H9 (cell line): ENCODE results near the gene COIL. TPM values are rescaled to one million over a fixed set of nuclear protein-coding genes. Genes with fewer than 3 reads are reported as not detected.

Experiments
- DNase-seq: peaks from one replicate; pipeline ENCODE4 v3.0.0-alpha.2; 2017
- H2AFZ ChIP-seq: one replicate; pipeline ENCODE4 v1.6.1; 2013; ENCODE audit warnings: mild to moderate bottlenecking, low read length, control low read depth, moderate library complexity
- H2AK5ac ChIP-seq: 2 replicates; pipeline ENCODE4 v1.6.1; 2013; ENCODE audit warnings: low read length, control low read depth, mixed read lengths; ENCODE audit not compliant: insufficient read length
- H2BK120ac ChIP-seq: one replicate; pipeline ENCODE4 v1.6.1; 2013; ENCODE audit warnings: low read depth, mild to moderate bottlenecking, low read length, control low read depth, inconsistent platforms; ENCODE audit not compliant: poor library complexity, severe bottlenecking
- H2BK12ac ChIP-seq: 2 replicates; pipeline ENCODE4 v1.6.1; 2013; ENCODE audit warnings: low read length, control low read depth, mixed read lengths, low read depth; ENCODE audit not compliant: insufficient read length
- H2BK15ac ChIP-seq: 2 replicates; pipeline ENCODE4 v1.6.1; 2013; ENCODE audit warnings: low read depth, low read length, control low read depth
- H2BK20ac ChIP-seq: one replicate; pipeline ENCODE4 v1.6.1; 2013; ENCODE audit warnings: low read depth, mild to moderate bottlenecking, low read length, control low read depth, inconsistent platforms; ENCODE audit not compliant: poor library complexity, severe bottlenecking
- H2BK5ac ChIP-seq: 2 replicates; pipeline ENCODE4 v1.6.1; 2013; ENCODE audit warnings: low read length, control low read depth, mixed read lengths; ENCODE audit not compliant: insufficient read length
- H3K14ac ChIP-seq: 2 replicates; pipeline ENCODE4 v1.6.1; 2013; ENCODE audit warnings: low read length, control low read depth; ENCODE audit not compliant: insufficient read depth
- H3K18ac ChIP-seq: 2 replicates; pipeline ENCODE4 v1.6.1; 2013; ENCODE audit warnings: low read depth, mild to moderate bottlenecking, mixed read lengths, low read length, control low read depth; ENCODE audit not compliant: insufficient read length
- H3K23ac ChIP-seq: 2 replicates; pipeline ENCODE4 v1.6.1; 2013; ENCODE audit warnings: low read length, control low read depth, mixed read lengths, low read depth; ENCODE audit not compliant: insufficient read length
- H3K23me2 ChIP-seq: 2 replicates; pipeline ENCODE4 v1.6.1; 2013; ENCODE audit warnings: low read depth, mild to moderate bottlenecking, mixed read lengths, low read length, control low read depth; ENCODE audit not compliant: insufficient read length, poor library complexity, severe bottlenecking
- H3K27ac ChIP-seq: 2 replicates; pipeline ENCODE4 v1.5.1; 2013; ENCODE audit warnings: low read length, control low read depth, mixed read lengths, low read depth; ENCODE audit not compliant: insufficient read length
- H3K27me3 ChIP-seq: 2 replicates; pipeline ENCODE4 v1.6.1; 2013; ENCODE audit warnings: low read length, control low read depth, inconsistent platforms; ENCODE audit not compliant: insufficient read depth
- H3K4ac ChIP-seq: 2 replicates; pipeline ENCODE4 v1.6.1; 2013; ENCODE audit warnings: low read depth, mild to moderate bottlenecking, control low read depth, inconsistent platforms, low read length, moderate library complexity
- H3K4me1 ChIP-seq: 2 replicates; pipeline ENCODE4 v1.6.1; 2013; ENCODE audit warnings: low read length, control low read depth, inconsistent platforms; ENCODE audit not compliant: insufficient read depth
- H3K4me2 ChIP-seq: 2 replicates; pipeline ENCODE4 v1.6.1; 2013; ENCODE audit warnings: low read length, control low read depth, mixed read lengths; ENCODE audit not compliant: insufficient read length, insufficient read depth
- H3K56ac ChIP-seq: 2 replicates; pipeline ENCODE4 v1.6.1; 2013; ENCODE audit warnings: low read depth, mild to moderate bottlenecking, mixed read lengths, low read length, control low read depth; ENCODE audit not compliant: insufficient read length
- H3K79me1 ChIP-seq: 2 replicates; pipeline ENCODE4 v1.6.1; 2013; ENCODE audit warnings: low read depth, mild to moderate bottlenecking, moderate library complexity, low read length, control low read depth, inconsistent platforms; ENCODE audit not compliant: insufficient read depth, poor library complexity, severe bottlenecking
- H3K79me2 ChIP-seq: 2 replicates; pipeline ENCODE4 v1.6.1; 2013; ENCODE audit warnings: low read length, control low read depth, inconsistent platforms; ENCODE audit not compliant: insufficient read depth
- H3K9ac ChIP-seq: 2 replicates; pipeline ENCODE4 v1.6.1; 2013; ENCODE audit warnings: low read length, control low read depth, mixed read lengths; ENCODE audit not compliant: insufficient read length; ENCODE audit errors: extremely low read depth
- H3K9me3 ChIP-seq: one replicate; pipeline ENCODE4 v1.6.1; 2013; ENCODE audit warnings: low read depth, low read length, inconsistent platforms; ENCODE audit not compliant: control insufficient read depth
- H3T11ph ChIP-seq: one replicate; pipeline ENCODE4 v1.6.1; 2013; ENCODE audit warnings: mild to moderate bottlenecking, low read length, control low read depth, inconsistent platforms
- H4K20me1 ChIP-seq: one replicate; pipeline ENCODE4 v1.6.1; 2013; ENCODE audit not compliant: control insufficient read depth, insufficient read length, insufficient read depth
- H4K5ac ChIP-seq: 2 replicates; pipeline ENCODE4 v1.6.1; 2013; ENCODE audit warnings: low read depth, mild to moderate bottlenecking, mixed read lengths, low read length, control low read depth; ENCODE audit not compliant: insufficient read length
- H4K8ac ChIP-seq: replicated peaks from 2 replicates; pipeline ENCODE4 v1.6.1; 2013; ENCODE audit warnings: low read length, control low read depth, mixed read lengths, low read depth; ENCODE audit not compliant: insufficient read length
- H4K91ac ChIP-seq: 2 replicates; pipeline ENCODE4 v1.6.1; 2013; ENCODE audit warnings: low read depth, mild to moderate bottlenecking, moderate library complexity, mixed read lengths, low read length, control low read depth; ENCODE audit not compliant: insufficient read length
- H3K27ac Mint-ChIP-seq, 3 experiments: 2 replicates in 2 of 3; 3 replicates in 1 of 3; pipeline ENCODE4 v1.8.0; 2020 to 2021; ENCODE audit warnings: mixed read lengths in 3 of 3, mild to moderate bottlenecking in 1 of 3, moderate library complexity in 1 of 3
- H3K27me3 Mint-ChIP-seq: 2 replicates; pipeline ENCODE4 v1.8.0; 2021; ENCODE audit warnings: low read depth, mild to moderate bottlenecking, moderate library complexity, mixed read lengths
- H3K36me3 Mint-ChIP-seq, 3 experiments: 2 replicates in 2 of 3; 3 replicates in 1 of 3; pipeline ENCODE4 v1.8.0; 2020 to 2021; ENCODE audit warnings: low read depth in 3 of 3, mixed read lengths in 3 of 3; ENCODE audit not compliant: insufficient read depth in 1 of 3
- H3K4me1 Mint-ChIP-seq, 2 experiments: 2 replicates each; pipeline ENCODE4 v1.8.0; 2020; ENCODE audit warnings: mixed read lengths in 2 of 2
- H3K4me3 Mint-ChIP-seq, 2 experiments: 2 replicates in 1 of 2; 3 replicates in 1 of 2; pipeline ENCODE4 v1.8.0; 2020 to 2021; ENCODE audit warnings: mild to moderate bottlenecking in 2 of 2, mixed read lengths in 2 of 2, moderate library complexity in 1 of 2
- H3K9me3 Mint-ChIP-seq, 2 experiments: 2 replicates in 1 of 2; 3 replicates in 1 of 2; pipeline ENCODE4 v1.8.0; 2020; ENCODE audit warnings: mild to moderate bottlenecking in 2 of 2, mixed read lengths in 2 of 2, moderate library complexity in 1 of 2
- CTCF ChIP-seq: fragments of 200-600 bp; sonication (generic); conservative IDR thresholded peaks from 3 replicates; pipeline ENCODE4 v1.8.0; 2021; ENCODE audit warnings: antibody characterized with exemption, mild to moderate bottlenecking
- WGBS: extraction: QIAGEN DNeasy Blood & Tissue Kit; methylation state at CpG from one replicate; pipeline ENCODE4 v1.1.7; 2013; ENCODE audit warnings: missing lambda C conversion rate, low lambda C conversion rate, mixed read lengths; ENCODE audit not compliant: insufficient read length; ENCODE audit errors: extremely low coverage; 5-methylcytosine and 5-hydroxymethylcytosine counted together
- total RNA-seq: library from RNA; stranded (reverse); gene quantifications from 2 replicates; pipeline ENCODE4 v1.2.1, GENCODE V29; 2021

Gene COIL
- total RNA-seq, 1 experiment from 2014 or later, result 21.5 TPM

- no peak overlapping the region for H2AFZ ChIP-seq
- no peak overlapping the region for H3K4me2 ChIP-seq
- H3K9me3 Mint-ChIP-seq, result peaks cover 47 to 52% of the 10 kb centered on the region in 2 experiments
- no peak overlapping the region for H3K23ac ChIP-seq
- H3T11ph ChIP-seq, result no peak overlapping the region
- no peak overlapping the region for H3K27ac Mint-ChIP-seq
- no peak overlapping the region for H3K56ac ChIP-seq
- no peak overlapping the region for H3K18ac ChIP-seq
- H4K91ac ChIP-seq, result no peak overlapping the region
- no peak overlapping the region for H2BK12ac ChIP-seq
- no peaks in the 10 kb centered on the region; the same call in 1 of the 2 replicates for H3K27me3 Mint-ChIP-seq
- H3K27ac ChIP-seq, result no peak overlapping the region
- no peak overlapping the region for H3K4me3 Mint-ChIP-seq
- no peaks in the 10 kb centered on the region for H3K23me2 ChIP-seq
- H2BK20ac ChIP-seq, result no peak overlapping the region
- H3K9me3 ChIP-seq, result peaks cover 23% of the 10 kb centered on the region
- WGBS, result no CpG with 5 or more reads among the region's 2 CpGs
- H3K9ac ChIP-seq, result no peak overlapping the region
- no peaks in the 10 kb centered on the region; the same call in 1 of the 2 replicates for H3K4me1 ChIP-seq
- no peaks in the 10 kb centered on the region for H3K27me3 ChIP-seq
- H3K79me2 ChIP-seq, result no peaks in the 10 kb centered on the region
- H4K5ac ChIP-seq, result no peak overlapping the region
- H3K79me1 ChIP-seq, result no peaks in the 10 kb centered on the region
- no peaks in the 10 kb centered on the region for H4K20me1 ChIP-seq
- no peak overlapping the region for H4K8ac ChIP-seq
- H3K36me3 Mint-ChIP-seq, result peaks cover 40 to 70% (median 65%) of the 10 kb centered on the region in 3 experiments
- H3K14ac ChIP-seq, result no peak overlapping the region
- H2BK120ac ChIP-seq, result no peak overlapping the region
- H3K4ac ChIP-seq, result no peak overlapping the region
- no peak for DNase-seq
- TF ChIP-seq CTCF, result no peak
- no peak overlapping the region for H2BK5ac ChIP-seq
- no peak overlapping the region for H2AK5ac ChIP-seq
- H3K4me1 Mint-ChIP-seq, result peaks cover 14 to 16% of the 10 kb centered on the region in 2 experiments
- H2BK15ac ChIP-seq, result no peak overlapping the region
Measured at GRCh38 chr17:56930739-56931337, 30.0 kb downstream of the COIL start.
